IMR-90 (cell line): ENCODE results near the gene MTA2.

ENCODE experiments used
- CTCF ChIP-seq: conservative IDR thresholded peaks from 2 replicates; pipeline ENCODE4 v1.5.1; 2012; ENCODE audit warnings: mild to moderate bottlenecking, low read depth, low read length, improper control_type of control experiment
- POLR2A ChIP-seq: IDR thresholded peaks from 2 replicates; pipeline ENCODE4 v1.6.1; 2012; ENCODE audit warnings: mild to moderate bottlenecking, low read depth, low read length
- RCOR1 ChIP-seq: IDR thresholded peaks from 2 replicates; pipeline ENCODE4 v1.6.1; 2012; ENCODE audit warnings: mild to moderate bottlenecking, low read length, improper control_type of control experiment; ENCODE audit not compliant: insufficient replicate concordance
- USF2 ChIP-seq: fragments of 150-350 bp; IDR thresholded peaks from 2 replicates; pipeline ENCODE4 v1.6.1; 2017; ENCODE audit warnings: mild to moderate bottlenecking, antibody characterized with exemption, low read length, low read depth

- TF ChIP-seq CTCF (no peak), POLR2A (no peak), USF2 (no peak), RCOR1 (no peak)
These were observed 45.4 kb upstream of the MTA2 start for GRCh38 chr11:62646825-62647608.
